NCI-H2029 (cell line): ENCODE data around the gene FRAT1.

ENCODE experiments used
- DNase-seq: peaks from one replicate; lab custom pipeline; 2025; lab: John Stamatoyannopoulos, UW

The FRAT1 gene

DNA sequence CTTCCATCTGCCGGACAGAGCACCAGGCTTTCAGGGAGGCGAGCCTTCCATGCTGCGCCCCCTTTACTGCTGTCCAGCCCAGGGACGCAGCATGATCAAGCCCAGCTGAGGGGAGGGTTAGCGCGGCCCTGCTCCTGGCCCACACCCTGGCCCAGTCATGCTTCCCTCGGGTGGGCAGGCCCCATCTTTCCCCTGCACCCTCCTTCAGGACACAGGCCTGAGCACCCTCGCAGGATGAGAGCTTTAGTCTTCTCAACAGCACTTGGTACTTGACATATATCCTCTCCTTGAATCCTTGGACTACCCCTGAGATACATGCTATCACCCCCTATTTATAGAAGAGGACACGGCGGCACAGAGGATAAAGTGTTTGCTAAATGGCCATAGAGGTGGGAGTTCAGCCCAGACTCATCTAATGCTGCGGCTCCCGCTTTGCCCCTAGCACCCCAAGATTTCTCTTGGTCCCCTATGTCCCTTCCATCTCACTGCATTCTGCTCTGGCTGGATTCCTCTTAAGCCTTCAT lies 48.1 kb downstream of the FRAT1 start:
- no peak for DNase-seq
